VCaP (cell line): ENCODE measurements around the gene SFXN2.
A peak's percentile ranks its signal among the peaks of the same experiment; 100 is the strongest.

Experiments
- H3K27ac ChIP-seq: fragments of 450-650 bp; 2 replicates; pipeline ENCODE4 v1.5.1; 2017
- TF ChIP-seq, protein P1 (sequence below): fragments of 450-650 bp; conservative IDR thresholded peaks from 2 replicates; pipeline ENCODE4 v1.5.1; 2017; ENCODE audit warnings: mild to moderate bottlenecking, moderate library complexity

Gene SFXN2

DNA sequence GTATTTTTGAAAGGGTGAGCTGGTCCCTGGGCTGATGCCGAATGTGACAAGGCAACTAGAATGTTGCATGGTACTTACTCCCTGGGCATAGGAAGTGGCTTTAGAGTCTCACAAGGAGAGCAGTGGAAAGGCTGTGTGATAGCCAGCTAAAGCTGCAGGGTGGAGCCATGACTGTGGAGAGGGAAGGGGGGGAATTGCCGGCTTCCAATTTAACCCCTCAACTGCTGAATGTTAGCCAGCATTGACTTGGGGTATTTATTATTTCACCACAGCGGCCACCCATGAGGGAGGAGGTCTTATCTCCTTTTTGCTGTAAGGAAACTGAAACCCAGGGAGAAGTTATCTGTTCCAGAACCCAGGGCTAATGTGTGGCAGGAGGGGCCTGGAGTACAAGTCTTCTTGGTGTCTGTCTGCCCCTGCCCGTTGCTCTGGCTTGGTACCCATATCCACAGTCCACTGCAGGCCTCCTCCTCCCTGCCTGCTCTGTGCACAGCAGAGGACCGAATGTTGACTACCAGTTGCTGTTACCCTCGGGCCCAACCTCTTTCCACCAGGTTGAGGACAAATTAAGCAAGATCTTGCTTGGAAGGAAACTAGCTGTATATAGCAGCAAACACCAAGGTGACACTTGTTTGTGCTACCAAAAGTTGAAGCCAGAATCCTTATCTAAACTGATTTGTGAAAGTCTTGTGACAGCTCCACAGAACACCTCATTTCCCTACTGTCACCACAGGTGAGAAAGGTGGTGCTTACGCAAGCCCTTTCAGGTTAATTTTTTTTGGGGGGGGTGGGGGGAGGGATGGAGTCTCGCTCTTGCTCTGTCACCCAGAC, 66.9 kb downstream of the SFXN2 start:
- no peak overlapping the region; the same call in 1 of the 2 replicates for H3K27ac ChIP-seq
- TF ChIP-seq, protein P1, sequence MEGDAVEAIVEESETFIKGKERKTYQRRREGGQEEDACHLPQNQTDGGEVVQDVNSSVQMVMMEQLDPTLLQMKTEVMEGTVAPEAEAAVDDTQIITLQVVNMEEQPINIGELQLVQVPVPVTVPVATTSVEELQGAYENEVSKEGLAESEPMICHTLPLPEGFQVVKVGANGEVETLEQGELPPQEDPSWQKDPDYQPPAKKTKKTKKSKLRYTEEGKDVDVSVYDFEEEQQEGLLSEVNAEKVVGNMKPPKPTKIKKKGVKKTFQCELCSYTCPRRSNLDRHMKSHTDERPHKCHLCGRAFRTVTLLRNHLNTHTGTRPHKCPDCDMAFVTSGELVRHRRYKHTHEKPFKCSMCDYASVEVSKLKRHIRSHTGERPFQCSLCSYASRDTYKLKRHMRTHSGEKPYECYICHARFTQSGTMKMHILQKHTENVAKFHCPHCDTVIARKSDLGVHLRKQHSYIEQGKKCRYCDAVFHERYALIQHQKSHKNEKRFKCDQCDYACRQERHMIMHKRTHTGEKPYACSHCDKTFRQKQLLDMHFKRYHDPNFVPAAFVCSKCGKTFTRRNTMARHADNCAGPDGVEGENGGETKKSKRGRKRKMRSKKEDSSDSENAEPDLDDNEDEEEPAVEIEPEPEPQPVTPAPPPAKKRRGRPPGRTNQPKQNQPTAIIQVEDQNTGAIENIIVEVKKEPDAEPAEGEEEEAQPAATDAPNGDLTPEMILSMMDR, result no peak

DNA sequence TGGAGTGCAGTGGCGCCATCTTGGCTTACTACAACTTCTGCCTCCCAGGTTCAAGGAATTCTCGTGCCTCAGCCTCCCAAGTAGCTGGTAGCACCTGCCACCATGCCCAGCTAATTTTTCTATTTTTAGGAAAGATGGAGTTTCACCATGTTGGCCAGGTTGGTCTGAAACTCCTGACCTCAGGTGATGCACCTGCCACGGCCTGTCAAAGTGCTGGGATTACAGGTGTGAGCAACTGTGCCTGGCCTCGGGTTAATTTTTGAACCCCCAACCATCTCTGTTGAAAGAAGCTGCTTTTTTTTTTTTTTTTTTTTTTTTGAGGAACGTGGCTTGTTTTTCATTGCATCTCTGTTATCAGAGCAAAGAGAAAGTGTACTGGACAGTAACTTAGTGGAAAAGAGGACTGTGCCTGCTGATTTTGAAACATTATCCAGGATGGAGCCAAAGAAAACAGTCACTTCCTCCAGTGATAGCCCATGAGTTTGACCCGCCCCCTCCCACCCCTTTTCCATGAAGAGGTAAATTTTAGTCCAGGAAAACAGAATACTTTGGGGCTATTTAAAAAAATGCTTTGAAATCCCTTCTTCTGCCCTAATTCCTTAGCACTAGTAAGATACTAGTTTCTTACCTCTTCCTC, 67.6 kb downstream of the SFXN2 start:
- TF ChIP-seq, protein P1, result no peak
- peak overlapping the region; percentile 43 for H3K27ac ChIP-seq

DNA sequence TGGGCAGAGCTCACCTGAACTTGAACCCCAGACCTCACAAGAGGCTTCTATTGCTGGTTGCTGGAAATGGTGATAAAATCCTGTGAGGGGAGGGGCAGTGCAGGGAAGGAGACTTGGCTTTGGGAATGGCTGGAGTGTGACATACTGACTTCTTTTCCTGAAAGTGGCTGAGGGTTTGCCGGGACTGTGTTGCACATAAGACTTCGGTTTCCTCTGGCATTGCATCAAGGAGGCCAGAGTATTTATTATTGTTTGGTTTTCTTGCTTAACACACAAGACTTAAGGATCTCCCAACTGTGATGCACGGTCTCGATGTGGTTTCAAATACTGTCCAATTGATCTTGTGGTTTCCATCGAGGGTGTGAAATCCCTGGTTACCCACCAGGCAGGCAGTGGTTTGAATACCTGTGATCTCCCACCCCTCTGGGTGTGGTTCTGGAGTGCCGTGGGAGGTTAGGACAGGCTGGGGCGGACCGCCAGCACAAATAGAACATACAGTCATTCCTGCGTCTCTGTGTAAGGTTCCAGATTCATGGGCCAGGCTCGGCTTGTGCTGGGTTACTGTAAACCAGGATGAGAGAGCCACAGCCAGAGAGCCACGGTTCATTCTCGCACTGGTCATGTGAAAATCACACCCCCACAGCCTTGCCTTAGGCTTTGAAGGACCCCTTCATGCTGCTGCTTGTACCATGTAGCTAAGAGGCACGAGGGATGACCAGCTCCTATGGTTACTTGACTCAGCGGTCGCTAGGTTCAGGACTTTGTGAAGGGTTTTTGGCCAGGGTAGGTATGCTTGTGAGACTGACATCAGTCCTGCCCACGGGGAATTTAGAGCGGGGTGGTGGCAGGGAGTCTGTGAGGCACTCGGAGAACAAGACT, 68.5 kb downstream of the SFXN2 start:
- TF ChIP-seq, protein P1, result no peak
- peak overlapping the region; percentile 43 for H3K27ac ChIP-seq

DNA sequence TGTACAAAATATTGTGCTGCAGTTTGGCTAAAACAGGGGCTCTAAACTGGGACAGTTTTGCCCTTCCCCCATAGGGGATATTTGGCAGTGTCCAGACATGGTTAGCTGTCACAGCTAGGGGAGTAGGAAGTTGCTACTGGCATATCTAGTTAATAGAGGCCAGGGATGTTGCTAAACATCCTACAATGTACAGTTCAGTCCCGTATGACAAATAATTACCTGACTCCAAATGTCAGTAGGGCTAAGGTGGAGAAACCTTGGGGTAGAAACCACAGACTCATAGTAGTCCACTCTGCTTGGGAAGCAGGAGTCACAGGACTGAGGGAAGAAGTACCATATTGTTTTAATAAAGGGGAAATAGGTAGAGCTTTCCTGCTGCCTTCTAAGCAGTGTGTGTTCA, 69.1 kb downstream of the SFXN2 start:
- no peak overlapping the region for H3K27ac ChIP-seq
- TF ChIP-seq, protein P1, result no peak

DNA sequence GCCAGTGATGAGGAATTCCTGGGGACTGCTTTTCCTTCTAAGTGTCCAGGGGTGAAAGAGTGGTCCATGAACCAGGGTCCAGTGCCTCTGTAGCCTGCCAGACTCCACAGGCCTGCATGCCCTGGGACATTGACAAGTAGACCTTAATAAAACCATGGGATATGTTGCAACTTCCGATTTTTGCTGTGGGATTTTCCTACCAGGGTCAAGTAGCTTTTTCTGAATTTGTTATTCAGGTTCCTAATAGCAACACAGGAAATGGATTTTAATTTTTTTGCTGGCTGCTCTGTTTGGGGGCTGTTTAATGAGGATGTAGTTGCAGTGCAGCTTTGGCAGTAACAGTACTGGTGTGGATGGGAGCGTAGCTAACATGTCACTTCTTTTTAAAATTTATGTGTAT, 71.4 kb downstream of the SFXN2 start:
- TF ChIP-seq, protein P1, result no peak
- no peak overlapping the region for H3K27ac ChIP-seq

DNA sequence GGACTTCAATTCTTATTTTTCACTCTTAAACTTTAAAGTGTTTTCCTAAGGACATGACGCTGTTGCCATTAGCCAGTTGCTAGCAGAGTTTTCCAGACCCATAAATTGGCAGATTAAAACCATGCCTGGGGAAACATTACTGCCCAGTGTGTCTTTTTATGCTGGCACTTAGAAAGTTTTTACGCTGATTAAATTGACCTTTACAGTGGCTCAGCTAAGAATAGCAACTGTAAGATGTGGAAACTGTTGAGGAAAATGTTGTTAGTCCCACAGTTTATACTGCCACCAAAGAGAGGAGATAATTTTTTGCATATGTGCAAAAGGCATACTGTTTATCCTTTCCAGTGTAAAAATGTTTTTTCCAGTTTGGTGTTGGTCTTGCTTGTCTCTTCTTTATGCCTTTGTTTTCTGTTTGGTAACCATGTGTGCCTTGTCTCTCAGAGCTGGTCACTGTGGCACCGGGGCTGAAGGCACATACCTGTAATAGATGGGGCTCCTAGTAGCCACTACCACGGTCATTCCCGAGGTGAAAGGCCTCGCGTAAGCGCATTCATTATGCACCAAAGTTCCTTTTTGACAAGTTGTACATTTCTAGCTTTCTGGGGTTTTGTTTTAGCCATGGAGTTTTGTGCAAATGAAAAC, 77.4 kb downstream of the SFXN2 start:
- H3K27ac ChIP-seq, result no peak overlapping the region
- TF ChIP-seq, protein P1, result no peak
